HepG2 (cell line): ENCODE results near the gene PHF13. TPM values are rescaled to one million over a fixed set of nuclear protein-coding genes. Genes with fewer than 3 reads are reported as not detected.
A peak's percentile ranks its signal among the peaks of the same experiment; 100 is the strongest.

ENCODE experiments used
- ARNT ChIP-seq: fragments of 450-650 bp; IDR thresholded peaks from 2 replicates; pipeline ENCODE4 v1.6.1; 2017
- ASH2L ChIP-seq: fragments of 300-600, 200-600 bp; sonication (generic); IDR thresholded peaks from 2 replicates; pipeline ENCODE4 v1.7.0; 2017; ENCODE audit warnings: low read depth, mild to moderate bottlenecking, moderate library complexity, mixed read lengths, low read length; ENCODE audit not compliant: insufficient read length
- ATF1 ChIP-seq: IDR thresholded peaks from 2 replicates; pipeline ENCODE4 v1.6.1; 2016; ENCODE audit warnings: mild to moderate bottlenecking, control low read depth
- CCDC6 ChIP-seq: sonication (generic); formaldehyde crosslinking; IDR thresholded peaks from 2 replicates; pipeline ENCODE4 v1.8.1; 2022; ENCODE audit warnings: mild to moderate bottlenecking, missing genetic modification reagents, moderate library complexity
- CENPX ChIP-seq: sonication (generic); formaldehyde crosslinking; IDR thresholded peaks from 2 replicates; pipeline ENCODE4 v1.9.0; 2021; ENCODE audit warnings: mild to moderate bottlenecking, missing genetic modification reagents, moderate library complexity
- FLYWCH1 ChIP-seq: sonication (generic); formaldehyde crosslinking; IDR thresholded peaks from 2 replicates; pipeline ENCODE4 v1.8.1; 2023; ENCODE audit warnings: mild to moderate bottlenecking, missing genetic modification reagents
- GATA4 ChIP-seq: sonication (generic); IDR thresholded peaks from 2 replicates; pipeline ENCODE4 v1.6.1; 2016; ENCODE audit warnings: antibody characterized with exemption, low read depth, borderline replicate concordance
- ISL2 ChIP-seq: sonication (generic); formaldehyde crosslinking; IDR thresholded peaks from 2 replicates; pipeline ENCODE4 v1.5.0; 2020; ENCODE audit warnings: missing genetic modification reagents
- KLF6 ChIP-seq: IDR thresholded peaks from 2 replicates; pipeline ENCODE4 v1.8.0; 2016; ENCODE audit warnings: missing biosample characterization, missing genetic modification reagents
- MBD4 ChIP-seq: IDR thresholded peaks from 2 replicates; pipeline ENCODE4 v1.6.1; 2012; ENCODE audit warnings: low read length, inconsistent platforms, borderline replicate concordance
- ONECUT2 ChIP-seq: sonication (generic); formaldehyde crosslinking; IDR thresholded peaks from 2 replicates; pipeline ENCODE4 v1.4.0; 2020; ENCODE audit warnings: missing genetic modification reagents
- RERE ChIP-seq: IDR thresholded peaks from 2 replicates; pipeline ENCODE4 v1.6.1; 2016; ENCODE audit warnings: low read depth, missing genetic modification reagents, missing compliant biosample characterization
- RFX3 ChIP-seq: IDR thresholded peaks from 2 replicates; pipeline ENCODE4 v1.6.1; 2016; ENCODE audit warnings: missing biosample characterization, missing genetic modification reagents
- SKI ChIP-seq: fragments of 450-650 bp; IDR thresholded peaks from one replicate; pipeline ENCODE4 v1.6.1; 2018; ENCODE audit warnings: mild to moderate bottlenecking; ENCODE audit not compliant: partially characterized antibody
- SMARCE1 ChIP-seq: fragments of 450-650 bp; IDR thresholded peaks from 2 replicates; pipeline ENCODE4 v1.6.1; 2017; ENCODE audit warnings: borderline replicate concordance
- TP53 ChIP-seq: sonication (generic); formaldehyde crosslinking; conservative IDR thresholded peaks from 2 replicates; pipeline ENCODE4 v1.4.0; 2020; ENCODE audit warnings: missing genetic modification reagents
- WIZ ChIP-seq: sonication (generic); formaldehyde crosslinking; IDR thresholded peaks from 2 replicates; pipeline ENCODE4 v1.5.1; 2020; ENCODE audit warnings: mild to moderate bottlenecking, missing genetic modification reagents
- YEATS4 ChIP-seq: sonication (generic); formaldehyde crosslinking; IDR thresholded peaks from 2 replicates; pipeline ENCODE4 v1.4.0; 2020; ENCODE audit warnings: missing genetic modification reagents, borderline replicate concordance
- ZNF30 ChIP-seq: sonication (generic); formaldehyde crosslinking; IDR thresholded peaks from 2 replicates; pipeline ENCODE4 v1.5.0; 2020; ENCODE audit warnings: mild to moderate bottlenecking, missing genetic modification reagents
- ZNF496 ChIP-seq: sonication (generic); formaldehyde crosslinking; IDR thresholded peaks from 2 replicates; pipeline ENCODE4 v1.8.1; 2023; ENCODE audit warnings: mild to moderate bottlenecking, moderate library complexity, missing genetic modification reagents; ENCODE audit not compliant: insufficient replicate concordance
- ZNF619 ChIP-seq: sonication (generic); formaldehyde crosslinking; IDR thresholded peaks from 2 replicates; pipeline ENCODE4 v1.4.0; 2020; ENCODE audit warnings: mild to moderate bottlenecking, missing genetic modification reagents
- ZNF839 ChIP-seq: sonication (generic); formaldehyde crosslinking; IDR thresholded peaks from 2 replicates; pipeline ENCODE4 v1.4.0; 2020; ENCODE audit warnings: missing genetic modification reagents, mild to moderate bottlenecking, borderline replicate concordance
- ZNF850 ChIP-seq: sonication (generic); formaldehyde crosslinking; conservative IDR thresholded peaks from 2 replicates; pipeline ENCODE4 v1.9.0; 2021; ENCODE audit warnings: mild to moderate bottlenecking, missing genetic modification reagents
- polyA plus RNA-seq, 8 experiments: library from polyadenylated mRNA; depleted of rRNA in 3 of 8; stranded (reverse) in 7 of 8; unstranded in 1 of 8; fragments of >200 nt; fragmentation: Illumina TruSeq in 4 of 8; extraction: Trizol in 4 of 8; gene quantifications; 2 replicates each; pipeline versions ENCODE4 v1.2.1 to v1.2.3, GENCODE V29; 2011 to 2016; ENCODE audit warnings: low read depth in 4 of 8, missing spikeins in 1 of 8, mixed read lengths in 1 of 8; ENCODE audit not compliant: insufficient read depth in 1 of 8
- total RNA-seq, 5 experiments: library from RNA; depleted of rRNA; stranded (reverse); fragments of >200 nt; fragmentation: Illumina TruSeq; extraction: Trizol; gene quantifications; 2 replicates each; pipeline ENCODE4 v1.2.3, GENCODE V29; 2016; ENCODE audit warnings: low read depth in 1 of 5
- TF ChIP-seq, protein P1 (sequence below): sonication (generic); formaldehyde crosslinking; IDR thresholded peaks from 2 replicates; pipeline ENCODE4 v1.5.0; 2020; ENCODE audit warnings: mild to moderate bottlenecking, low read depth, missing genetic modification reagents, borderline replicate concordance
- TF ChIP-seq, protein P2 (sequence below): sonication (generic); formaldehyde crosslinking; IDR thresholded peaks from 2 replicates; pipeline ENCODE4 v1.8.0; 2022; ENCODE audit warnings: low read depth, missing genetic modification reagents

Gene PHF13
- total and polyA plus RNA-seq, 2 of the 13 experiments (the other 11 are each of a cell fraction or from before 2014, with no cell fraction given): 4.7 to 7.4 TPM

DNA sequence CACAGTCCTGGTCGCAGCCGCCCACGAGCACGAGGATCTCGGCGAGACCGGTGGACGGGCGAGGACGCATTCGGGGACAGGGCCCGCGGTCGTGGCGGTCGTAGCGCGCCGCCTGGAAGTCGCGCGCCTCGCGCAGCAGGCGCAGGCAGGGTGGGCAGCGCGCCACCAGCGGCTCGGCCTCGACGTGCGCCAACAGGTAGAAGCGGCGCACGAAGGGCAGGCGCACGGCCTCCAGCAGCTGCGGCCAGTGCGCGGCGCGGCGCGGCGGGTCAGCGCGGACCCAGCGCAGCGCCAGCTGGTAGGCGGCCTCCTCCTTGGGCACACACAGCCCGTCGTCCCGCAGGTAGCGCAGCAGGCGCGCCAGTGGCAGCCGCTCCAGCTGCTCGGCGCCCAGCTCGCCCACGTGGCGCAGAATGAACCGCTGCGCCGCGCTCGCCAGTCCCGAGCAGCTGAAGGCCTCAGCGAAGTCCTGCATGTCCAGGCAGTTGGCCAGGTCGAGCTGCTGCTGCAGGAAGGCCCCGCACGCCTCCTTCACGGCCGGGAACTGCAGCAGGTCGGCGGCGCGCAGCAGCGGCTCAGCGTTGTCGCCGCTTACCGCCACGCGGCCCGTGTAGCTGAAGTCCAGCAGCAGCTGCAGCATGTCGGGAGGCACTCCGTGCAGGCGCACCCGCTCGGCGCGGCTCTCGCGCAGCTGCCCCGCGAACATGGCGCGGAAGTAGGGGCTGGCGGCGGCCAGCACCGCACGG, 11.4 kb upstream of the PHF13 start (continued):
- no peak for TF ChIP-seq ARNT
- 0 out of 2 replicates have a peak, but pooled peaks have one; percentile 76 for TF ChIP-seq ZNF850 (CRISPR knock-in tag)
- TF ChIP-seq SKI: no peak
- no peak for TF ChIP-seq RFX3
- no peak for TF ChIP-seq ZNF839 (CRISPR knock-in tag)
- no peak for TF ChIP-seq MBD4
- no peak; the same call in 1 of the 2 replicates for TF ChIP-seq FLYWCH1 (CRISPR knock-in tag)
- TF ChIP-seq ZNF619: no peak
- no peak for TF ChIP-seq RERE (CRISPR knock-in tag)
- no peak for TF ChIP-seq ZNF30 (CRISPR knock-in tag)
- TF ChIP-seq, protein P1, sequence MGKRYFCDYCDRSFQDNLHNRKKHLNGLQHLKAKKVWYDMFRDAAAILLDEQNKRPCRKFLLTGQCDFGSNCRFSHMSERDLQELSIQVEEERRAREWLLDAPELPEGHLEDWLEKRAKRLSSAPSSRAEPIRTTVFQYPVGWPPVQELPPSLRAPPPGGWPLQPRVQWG (CRISPR knock-in tag): no peak
- TF ChIP-seq ATF1: no peak
- TF ChIP-seq ONECUT2 (CRISPR knock-in tag): no peak
- TF ChIP-seq KLF6 (CRISPR knock-in tag): peak; percentile 60
- TF ChIP-seq CENPX (CRISPR knock-in tag): no peak
- peak; percentile 66; the same call in 1 of the 2 replicates for TF ChIP-seq YEATS4 (CRISPR knock-in tag)
- no peak for TF ChIP-seq GATA4
- 0 out of 2 replicates have a peak, but pooled peaks have one; percentile 13 for TF ChIP-seq ISL2
- TF ChIP-seq, protein P2, sequence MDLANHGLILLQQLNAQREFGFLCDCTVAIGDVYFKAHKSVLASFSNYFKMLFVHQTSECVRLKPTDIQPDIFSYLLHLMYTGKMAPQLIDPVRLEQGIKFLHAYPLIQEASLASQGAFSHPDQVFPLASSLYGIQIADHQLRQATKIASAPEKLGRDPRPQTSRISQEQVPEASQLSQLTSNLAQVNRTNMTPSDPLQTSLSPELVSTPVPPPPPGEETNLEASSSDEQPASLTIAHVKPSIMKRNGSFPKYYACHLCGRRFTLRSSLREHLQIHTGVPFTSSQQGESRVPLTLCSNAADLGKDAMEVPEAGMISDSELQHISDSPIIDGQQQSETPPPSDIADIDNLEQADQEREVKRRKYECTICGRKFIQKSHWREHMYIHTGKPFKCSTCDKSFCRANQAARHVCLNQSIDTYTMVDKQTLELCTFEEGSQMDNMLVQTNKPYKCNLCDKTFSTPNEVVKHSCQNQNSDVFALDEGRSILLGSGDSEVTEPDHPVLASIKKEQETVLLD (CRISPR knock-in tag): no peak; the same call in none of the 2 replicates
- no peak for TF ChIP-seq WIZ (CRISPR knock-in tag)
- peak; percentile 73; the same call in 1 of the 2 replicates for TF ChIP-seq TP53 (CRISPR knock-in tag)
- no peak for TF ChIP-seq ZNF496 (CRISPR knock-in tag)
- TF ChIP-seq ASH2L: peak; percentile 47
- TF ChIP-seq SMARCE1: no peak
- peak; percentile 16; the same call in 1 of the 2 replicates for TF ChIP-seq CCDC6
